Adrenal gland (tissue), 12 donors: Measurements from ENCODE around the gene LDB2. TPM values are rescaled to one million over a fixed set of nuclear protein-coding genes. Genes with fewer than 3 reads are reported as not detected.

Source experiments
- DNase-seq, 7 donors: peaks; one replicate each; pipeline ENCODE4 v3.0.0-alpha.2; 2019 to 2020
- H3K27ac ChIP-seq, 5 donors: fragments of 200-600 bp; sonication (generic) in 4 of 5; 1 replicate in 3 of 5; 2 replicates in 2 of 5; pipeline versions ENCODE4 v1.5.1 to v1.8.0; 2016 to 2020; ENCODE audit warnings: mild to moderate bottlenecking in 1 of 5
- H3K27me3 ChIP-seq: fragments of 200-600 bp; 2 replicates; pipeline ENCODE4 v1.8.0; 2021
- H3K36me3 ChIP-seq, 2 donors: fragments of 200-600 bp; replicated peaks in 1 of 2; 1 replicate in 1 of 2; 2 replicates in 1 of 2; pipeline versions ENCODE4 v1.5.1 to v1.8.0; 2018 to 2022
- H3K4me1 ChIP-seq, 2 donors: fragments of 200-600 bp; replicated peaks in 1 of 2; 1 replicate in 1 of 2; 2 replicates in 1 of 2; pipeline versions ENCODE4 v1.5.1 to v1.8.0; 2018 to 2021
- H3K4me3 ChIP-seq, 4 donors: fragments of 200-600 bp; sonication (generic) in 3 of 4; one replicate each; pipeline ENCODE4 v1.5.1; 2016 to 2018
- H3K9me3 ChIP-seq, 3 donors: fragments of 200-600 bp; sonication (generic) in 1 of 3; replicated peaks in 1 of 3; 1 replicate in 2 of 3; 2 replicates in 1 of 3; pipeline versions ENCODE4 v1.5.1 to v1.8.0; 2016 to 2021
- CTCF ChIP-seq, 6 experiments: fragments of 450-650 bp in 4 of 6; fragments of 200-600 bp in 2 of 6; sonication (generic) in 1 of 6; IDR thresholded peaks; 1 replicate in 5 of 6; 2 replicates in 1 of 6; pipeline versions ENCODE4 v1.5.1 to v1.8.0; 2016 to 2021; ENCODE audit warnings: antibody characterized with exemption in 6 of 6, mild to moderate bottlenecking in 2 of 6, moderate library complexity in 1 of 6
- POLR2A ChIP-seq, 2 donors: fragments of 450-650 bp; IDR thresholded peaks; one replicate each; pipeline ENCODE4 v1.6.1; 2017; ENCODE audit warnings: antibody characterized with exemption in 2 of 2, mild to moderate bottlenecking in 2 of 2, moderate library complexity in 1 of 2
- WGBS, 4 donors: extraction: QIAGEN DNeasy Blood & Tissue Kit in 2 of 4; methylation state at CpG; one replicate each; pipeline versions ENCODE4 v1.1.5 to v1.1.7; 2013 to 2017; 5-methylcytosine and 5-hydroxymethylcytosine counted together
- intact Hi-C, 2 donors: fragments of 100-400 bp; cut with DNase I; formaldehyde crosslinking; loops; one replicate each; pipeline versions ENCODE4 v1.14.1 to v1.15.0; 2022 to 2023
- polyA plus RNA-seq, 3 donors: library from polyadenylated mRNA; stranded (reverse); fragments of 200-250 nt in 2 of 3; fragments of 350-450 nt in 1 of 3; fragmentation: Illumina TruSeq in 1 of 3; extraction: RNeasy Lipid Tissue Mini Kit (QIAGEN cat#74804) in 1 of 3; gene quantifications; one replicate each; pipeline ENCODE4 v1.2.3, GENCODE V29; 2013 to 2014
- total RNA-seq, 9 donors: library from RNA; depleted of rRNA in 4 of 9; stranded (reverse); fragments of >200 nt in 4 of 9; fragments of 120-200 nt in 1 of 9; fragmentation: NEBNext Ultra II Directional in 1 of 9; extraction: Animal tissue kit (Norgen Biotek cat#: 25700) in 1 of 9; gene quantifications; one replicate each; pipeline versions ENCODE4 v1.1.0 to v1.2.4, GENCODE V29; 2013 to 2023
- donor health status: healthy with polysubstance abuse.
- donor health status: Bipolar disorder and iron deficiency.
- donor health status: DM: yes; HTN: yes; CAD: no.
- donor health status: DM: no; HTN: no; CAD: no.
- donor health status: DM: no; HTN: no; CAD: no.
- donor health status: DM: yes; HTN: yes; CAD: no.

The LDB2 gene
- total and polyA plus RNA-seq, 12 donors: 17.1 to 51.1 (median 27.0) TPM

- H3K27me3 ChIP-seq: no peaks in the 10 kb centered on the region
- H3K4me3 ChIP-seq: no peak overlapping the region
- H3K4me1 ChIP-seq: no peaks in the 10 kb centered on the region
- H3K9me3 ChIP-seq: no peaks in the 10 kb centered on the region
- WGBS, 4 donors: 81 to 87% (median 83%) methylated on average over 3 of the region's 3 CpGs
- intact Hi-C loops: no loop called here
- DNase-seq: no peak
- no peaks in the 10 kb centered on the region for H3K36me3 ChIP-seq
- TF ChIP-seq CTCF (IDR thresholded peaks at IDR 0.05) (no peak), POLR2A (IDR thresholded peaks at IDR 0.05) (no peak)
- no peak overlapping the region for H3K27ac ChIP-seq
These were observed 72.0 kb downstream of the LDB2 start for GRCh38 chr4:16826406-16826910.

DNA sequence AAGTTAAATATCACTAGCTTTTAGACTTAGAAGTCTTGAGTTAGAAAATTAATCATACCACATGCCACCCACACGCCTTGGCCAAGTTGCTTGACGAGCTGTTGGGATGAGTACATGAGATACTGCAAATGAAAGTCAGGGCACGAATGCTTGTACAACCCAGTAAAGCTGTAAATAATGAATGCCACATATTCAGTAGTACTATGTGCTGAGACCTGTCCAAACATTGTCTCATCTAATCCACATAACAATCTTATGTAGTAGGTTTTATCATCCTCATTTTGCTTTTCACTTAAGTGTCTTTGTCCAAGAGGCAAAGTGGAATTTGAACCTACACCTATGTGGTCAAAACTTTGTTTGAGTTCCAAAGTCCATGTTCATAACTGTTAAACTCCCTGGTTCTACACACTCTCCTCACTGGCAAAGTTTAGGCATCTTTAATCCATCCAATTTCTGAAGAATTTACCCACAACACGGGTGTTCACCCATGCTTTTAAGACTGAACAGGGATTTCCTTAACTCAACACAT lies 74.1 kb downstream of the LDB2 start:
- Histone ChIP-seq H3K36me3 (no peaks in the 10 kb centered on the region), H3K27me3 (no peaks in the 10 kb centered on the region), H3K27ac (no peak overlapping the region), H3K9me3 (no peaks in the 10 kb centered on the region), H3K4me3 (no peak overlapping the region), H3K4me1 (no peaks in the 10 kb centered on the region)
- no peak for DNase-seq
- no peak for TF ChIP-seq POLR2A (IDR thresholded peaks at IDR 0.05)
- no peak for TF ChIP-seq CTCF (IDR thresholded peaks at IDR 0.05)
- 73 to 80% (median 79%) methylated on average over 4 of the region's 4 CpGs for WGBS, 4 donors
- intact Hi-C loops: no loop called here

DNA sequence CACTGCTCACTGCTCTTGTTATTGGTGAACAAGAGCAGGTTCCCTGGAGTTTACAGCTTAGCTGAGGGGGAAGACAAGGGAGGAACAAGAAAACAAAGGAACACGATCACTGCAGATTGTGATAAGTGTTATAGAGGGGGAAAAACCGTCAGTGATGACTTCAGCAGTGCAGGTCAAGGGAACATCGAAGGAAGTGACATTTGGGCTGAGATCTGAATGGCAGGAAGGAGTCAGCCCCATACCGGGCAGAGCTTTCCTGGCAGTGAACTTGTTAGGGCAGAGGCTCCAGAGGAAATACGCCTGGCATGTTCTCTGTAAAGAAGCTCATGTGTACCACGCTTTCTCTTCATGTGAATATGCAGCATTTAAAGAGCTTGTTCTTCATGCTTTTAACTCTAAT lies 78.1 kb downstream of the LDB2 start:
- no peaks in the 10 kb centered on the region for H3K36me3 ChIP-seq

DNA sequence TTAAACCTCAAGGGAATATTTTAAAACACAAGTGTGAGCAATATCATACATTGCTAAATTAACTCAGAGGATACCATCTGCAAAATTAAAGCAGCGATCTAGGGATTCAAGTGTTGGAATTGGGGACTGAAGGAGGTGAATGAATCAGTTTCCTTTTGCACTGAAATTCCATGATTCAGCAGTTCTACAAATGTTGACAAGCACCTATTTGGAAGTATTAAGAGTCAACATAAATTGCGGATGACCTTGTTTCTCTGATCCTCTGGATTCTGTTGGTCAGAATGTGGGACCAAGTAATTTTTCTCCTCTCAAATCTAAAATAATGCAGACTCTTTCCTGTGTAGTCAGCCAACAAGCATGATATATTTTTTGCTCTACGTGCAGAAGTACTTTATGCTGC lies 78.8 kb downstream of the LDB2 start:
- H3K4me1 ChIP-seq: no peaks in the 10 kb centered on the region
- no peak for DNase-seq

More for the DNA sequence above, 78.1 kb downstream of the LDB2 start:
- Histone ChIP-seq H3K27ac (no peak overlapping the region), H3K27me3 (no peaks in the 10 kb centered on the region), H3K4me3 (no peak overlapping the region), H3K9me3 (no peaks in the 10 kb centered on the region), H3K4me1 (no peaks in the 10 kb centered on the region)
- WGBS, 4 donors: 31 to 42% (median 35%) methylated on average over 6 of the region's 6 CpGs
- peak in 4 of 7 donors; percentile 11 to 53 (median 25) for DNase-seq
- intact Hi-C loops: no loop called here
- TF ChIP-seq POLR2A (IDR thresholded peaks at IDR 0.05) (no peak), CTCF (IDR thresholded peaks at IDR 0.05) (no peak)

More for the DNA sequence above, 78.8 kb downstream of the LDB2 start:
- H3K9me3 ChIP-seq: no peaks in the 10 kb centered on the region
- intact Hi-C loops: no loop called here
- no peak overlapping the region for H3K4me3 ChIP-seq
- no peak for TF ChIP-seq CTCF (IDR thresholded peaks at IDR 0.05)
- no peak for TF ChIP-seq POLR2A (IDR thresholded peaks at IDR 0.05)
- WGBS, 4 donors: 70 to 74% (median 72%) methylated on average over 3 of the region's 3 CpGs
- no peaks in the 10 kb centered on the region for H3K27me3 ChIP-seq
- H3K27ac ChIP-seq: peak overlapping the region in 1 of 5 donors; percentile 47
- no peaks in the 10 kb centered on the region for H3K36me3 ChIP-seq
